ENCODE data around the gene SPDYA.

GRCh38 chr2:28810384-28811285, at the start of gene SPDYA:
- TF ChIP-seq CTCF (IDR thresholded peaks at IDR 0.05; ENCODE audit: low read depth, low read length) (no peak), MYC (IDR thresholded peaks at IDR 0.05; ENCODE audit: low read depth, low read length) (no peak)
